Measurements from ENCODE around the gene AADACL4. TPM values are rescaled to one million over a fixed set of nuclear protein-coding genes. Genes with fewer than 3 reads are reported as not detected.

The AADACL4 gene
- total and polyA plus RNA-seq, 12 donors, result not detected

DNA sequence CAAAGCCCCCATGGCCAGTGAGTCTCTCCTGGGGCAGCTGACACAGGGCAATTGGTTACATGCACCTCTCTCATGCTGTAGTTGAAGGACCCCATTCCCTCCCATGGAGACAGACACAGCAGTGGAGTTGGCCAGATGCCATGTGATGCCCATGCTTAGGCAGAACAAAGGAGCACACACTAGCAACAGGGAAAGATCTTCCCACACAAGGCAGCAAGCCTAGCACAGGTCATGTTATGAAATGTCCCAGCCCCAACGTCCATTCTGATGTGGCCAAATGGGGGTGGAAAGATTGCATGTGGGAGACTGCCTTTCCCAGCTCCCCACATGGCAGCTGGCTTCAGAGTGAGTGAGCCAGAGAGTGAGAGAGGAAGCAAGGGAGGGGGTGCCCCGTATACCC, 34.5 kb downstream of the AADACL4 start:
- 50 to 54% methylated on average over 2 of the region's 2 CpGs for WGBS, 2 donors
- no peaks in the 10 kb centered on the region for H3K36me3 ChIP-seq
- peaks cover 0 to 3% (median 0%) of the 10 kb centered on the region in 7 donors for H3K27me3 ChIP-seq
- H3K27ac ChIP-seq, result no peak overlapping the region
- peaks cover 0 to 19% (median 0%) of the 10 kb centered on the region in 11 donors for H3K9me3 ChIP-seq
- peak in 1 of 8 donors; percentile 40 for ATAC-seq
- intact Hi-C loops (cut with DNase I), result loop anchor here in 1 of 10 donors (10.0 kb wide), 1 partner anchor 1466 kb away; no protein-coding TSS in a partner anchor
- H3K4me1 ChIP-seq, result peaks cover 0 to 7% (median 0%) of the 10 kb centered on the region in 9 donors
- DNase-seq, result no peak
- no peak overlapping the region for H3K4me3 ChIP-seq
- TF ChIP-seq, protein P1, sequence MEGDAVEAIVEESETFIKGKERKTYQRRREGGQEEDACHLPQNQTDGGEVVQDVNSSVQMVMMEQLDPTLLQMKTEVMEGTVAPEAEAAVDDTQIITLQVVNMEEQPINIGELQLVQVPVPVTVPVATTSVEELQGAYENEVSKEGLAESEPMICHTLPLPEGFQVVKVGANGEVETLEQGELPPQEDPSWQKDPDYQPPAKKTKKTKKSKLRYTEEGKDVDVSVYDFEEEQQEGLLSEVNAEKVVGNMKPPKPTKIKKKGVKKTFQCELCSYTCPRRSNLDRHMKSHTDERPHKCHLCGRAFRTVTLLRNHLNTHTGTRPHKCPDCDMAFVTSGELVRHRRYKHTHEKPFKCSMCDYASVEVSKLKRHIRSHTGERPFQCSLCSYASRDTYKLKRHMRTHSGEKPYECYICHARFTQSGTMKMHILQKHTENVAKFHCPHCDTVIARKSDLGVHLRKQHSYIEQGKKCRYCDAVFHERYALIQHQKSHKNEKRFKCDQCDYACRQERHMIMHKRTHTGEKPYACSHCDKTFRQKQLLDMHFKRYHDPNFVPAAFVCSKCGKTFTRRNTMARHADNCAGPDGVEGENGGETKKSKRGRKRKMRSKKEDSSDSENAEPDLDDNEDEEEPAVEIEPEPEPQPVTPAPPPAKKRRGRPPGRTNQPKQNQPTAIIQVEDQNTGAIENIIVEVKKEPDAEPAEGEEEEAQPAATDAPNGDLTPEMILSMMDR (IDR thresholded peaks at IDR 0.05), result no peak

DNA sequence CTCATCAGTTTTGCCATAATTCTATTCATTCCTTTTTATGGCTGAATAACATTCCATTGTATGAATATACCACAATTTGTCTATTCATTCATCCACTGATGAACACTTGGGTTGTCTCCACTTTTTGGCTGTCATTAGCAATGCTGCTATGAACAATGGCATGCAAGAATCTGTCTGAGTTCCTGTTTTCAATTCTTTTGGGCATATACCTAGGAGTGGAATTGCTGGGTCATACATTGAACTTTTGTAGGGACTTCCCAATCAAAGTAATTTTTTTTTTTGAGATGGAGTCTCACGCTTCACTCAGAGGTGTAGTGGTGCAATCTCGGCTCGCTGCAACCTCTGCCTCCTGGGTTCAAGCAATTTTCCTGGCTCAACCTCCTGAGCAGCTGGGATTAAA, 34.9 kb downstream of the AADACL4 start:
- no peak overlapping the region for H3K4me3 ChIP-seq
- no peak overlapping the region for H3K27ac ChIP-seq
- peaks cover 0 to 7% (median 0%) of the 10 kb centered on the region in 9 donors for H3K4me1 ChIP-seq
- intact Hi-C loops (cut with DNase I), result loop anchor here in 1 of 10 donors (10.0 kb wide), 1 partner anchor 1466 kb away; no protein-coding TSS in a partner anchor
- TF ChIP-seq, protein P1 (IDR thresholded peaks at IDR 0.05), result no peak
- DNase-seq (no peak), ATAC-seq (no peak)
- H3K27me3 ChIP-seq, result peaks cover 0 to 6% (median 0%) of the 10 kb centered on the region in 7 donors
- 89 to 90% methylated on average over 3 of the region's 3 CpGs for WGBS, 2 donors
- H3K9me3 ChIP-seq, result peaks cover 0 to 19% (median 0%) of the 10 kb centered on the region in 11 donors
- no peaks in the 10 kb centered on the region for H3K36me3 ChIP-seq

DNA sequence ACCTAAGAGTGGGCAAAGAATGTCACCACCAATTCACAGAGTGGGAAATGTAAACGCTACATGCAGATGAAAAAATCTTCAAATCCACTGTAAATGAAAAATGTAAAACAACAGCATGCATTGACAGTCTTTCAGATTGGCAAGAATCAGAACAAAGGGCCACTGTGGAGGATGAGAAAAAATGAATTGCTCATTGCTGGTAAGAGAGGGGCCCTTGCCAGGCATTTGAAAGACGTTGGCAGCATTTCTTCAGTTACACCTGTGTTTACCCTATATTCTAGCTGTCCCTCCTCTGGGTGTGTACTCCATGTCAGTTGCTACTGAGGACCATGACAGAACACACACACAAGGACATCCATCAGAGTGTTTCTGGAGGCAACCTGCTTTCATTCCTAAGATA, 46.3 kb downstream of the AADACL4 start:
- no peak for ATAC-seq
- 60 to 67% methylated on average over 2 of the region's 2 CpGs for WGBS, 2 donors
- H3K4me1 ChIP-seq, result no peaks in the 10 kb centered on the region

DNA sequence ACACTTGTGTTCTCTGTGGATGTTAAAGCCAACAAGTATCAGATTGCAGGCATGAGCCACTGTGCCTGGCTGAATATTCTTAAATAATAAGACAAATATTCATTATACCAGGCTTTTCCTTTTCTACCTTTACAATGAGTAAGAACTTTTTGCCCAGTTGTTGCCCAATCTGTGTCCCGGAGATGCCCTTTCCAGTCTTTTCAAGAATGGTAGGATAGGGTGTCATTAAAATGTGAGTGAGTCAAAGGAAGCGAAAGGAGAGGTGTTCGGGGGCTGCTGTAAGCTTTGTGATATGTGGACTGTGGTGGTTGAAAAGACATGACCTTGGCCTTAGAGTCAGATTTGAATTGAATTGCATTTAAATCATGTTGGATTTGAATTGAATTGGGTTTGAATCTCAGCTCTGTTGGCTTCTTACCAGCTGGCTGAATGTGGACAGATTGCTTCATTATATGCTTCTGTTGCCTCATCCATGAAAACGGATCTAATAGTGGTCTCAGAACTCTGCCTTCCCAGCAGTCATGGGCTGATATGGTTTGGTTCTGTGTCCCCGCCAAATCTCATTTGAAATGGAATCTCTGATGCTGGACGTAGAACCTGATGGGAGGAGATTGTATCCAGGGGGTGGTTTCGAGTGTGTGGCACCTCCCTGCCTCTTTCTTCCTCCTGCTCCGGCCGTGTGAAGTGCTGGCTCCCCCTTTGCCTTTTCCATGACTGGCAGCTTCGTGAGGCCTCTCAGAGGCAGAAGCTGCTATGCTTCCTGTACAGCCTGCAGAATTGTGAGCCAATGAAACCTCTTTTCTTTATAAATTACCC, 49.3 kb downstream of the AADACL4 start:
- WGBS, 2 donors, result 64 to 67% methylated on average over 10 of the region's 10 CpGs
- Histone ChIP-seq H3K27me3 (peaks cover 0 to 3% (median 0%) of the 10 kb centered on the region in 7 donors), H3K36me3 (no peaks in the 10 kb centered on the region), H3K4me3 (no peak overlapping the region), H3K9me3 (no peaks in the 10 kb centered on the region), H3K27ac (no peak overlapping the region), H3K4me1 (no peaks in the 10 kb centered on the region)
- intact Hi-C loops (cut with DNase I), result no loop called here
- no peak for ATAC-seq
- DNase-seq, result no peak
- TF ChIP-seq, protein P1 (IDR thresholded peaks at IDR 0.05), result no peak

More for the DNA sequence above, 46.3 kb downstream of the AADACL4 start:
- Histone ChIP-seq H3K27ac (no peak overlapping the region), H3K36me3 (no peaks in the 10 kb centered on the region), H3K4me3 (no peak overlapping the region), H3K9me3 (no peaks in the 10 kb centered on the region), H3K27me3 (peaks cover 0 to 14% (median 0%) of the 10 kb centered on the region in 7 donors)
- TF ChIP-seq, protein P1 (IDR thresholded peaks at IDR 0.05), result no peak
- intact Hi-C loops (cut with DNase I), result no loop called here
- no peak for DNase-seq

Data from heart right ventricle (tissue), 16 donors.